ENCODE measurements around the gene NXPE4. TPM values are rescaled to one million over a fixed set of nuclear protein-coding genes. Genes with fewer than 3 reads are reported as not detected.
A peak's percentile ranks its signal among the peaks of the same experiment; 100 is the strongest.

Gene NXPE4
- total RNA-seq, 1 experiment from 2014 or later = not detected

- no peaks in the 10 kb centered on the region for H3K79me1 ChIP-seq (ENCODE audit: insufficient read depth, low read depth, low read length, poor library complexity, severe bottlenecking)
- H2AK5ac ChIP-seq (ENCODE audit: insufficient read length, low read length) = no peak overlapping the region
- no peaks in the 10 kb centered on the region for H3K79me2 ChIP-seq (ENCODE audit: insufficient read depth, low read length)
- no CpG with 5 or more reads among the region's 5 CpGs for WGBS (ENCODE audit: extremely low coverage, insufficient read length, low lambda C conversion rate)
- H4K91ac ChIP-seq (ENCODE audit: insufficient read length, low read depth, low read length) = no peak overlapping the region
- H3K27ac ChIP-seq (ENCODE audit: insufficient read length, low read depth, low read length) = no peak overlapping the region
- no peak overlapping the region for H3K56ac ChIP-seq (ENCODE audit: insufficient read length, low read depth, low read length)
- no peaks in the 10 kb centered on the region for H3K23me2 ChIP-seq (ENCODE audit: insufficient read length, low read depth, low read length, poor library complexity, severe bottlenecking)
- no peak overlapping the region for H3K4ac ChIP-seq (ENCODE audit: low read depth, low read length)
- no peak for DNase-seq
- Mint-ChIP-seq H3K4me1 (peaks cover 3 to 5% of the 10 kb centered on the region in 2 experiments; a peak in 2 of 4 replicates), H3K27me3 (ENCODE audit: low read depth) (no peaks in the 10 kb centered on the region; the same call in 1 of the 2 replicates), H3K27ac (no peak overlapping the region; a peak in 1 of 7 replicates), H3K9me3 (peaks cover 45 to 49% of the 10 kb centered on the region in 2 experiments), H3K4me3 (no peak overlapping the region; a peak in 1 of 5 replicates), H3K36me3 (ENCODE audit: insufficient read depth in 1 of 3, low read depth in 3 of 3) (peaks cover 22 to 44% (median 26%) of the 10 kb centered on the region in 3 experiments)
- H3K9ac ChIP-seq (ENCODE audit: extremely low read depth, insufficient read length, low read length) = no peak overlapping the region
- H2BK15ac ChIP-seq (ENCODE audit: low read depth, low read length) = no peak overlapping the region
- no peak overlapping the region for H2BK12ac ChIP-seq (ENCODE audit: insufficient read length, low read depth, low read length)
- H3K23ac ChIP-seq (ENCODE audit: insufficient read length, low read depth, low read length) = no peak overlapping the region
- no peak overlapping the region for H3K4me2 ChIP-seq (ENCODE audit: insufficient read depth, insufficient read length, low read length)
- no peaks in the 10 kb centered on the region for H4K20me1 ChIP-seq (ENCODE audit: control insufficient read depth, insufficient read depth, insufficient read length)
- H3K4me1 ChIP-seq (ENCODE audit: insufficient read depth, low read length) = no peaks in the 10 kb centered on the region
- no peak overlapping the region for H3K14ac ChIP-seq (ENCODE audit: insufficient read depth, low read length)
- H3T11ph ChIP-seq (ENCODE audit: low read length) = no peak overlapping the region
- H2BK5ac ChIP-seq (ENCODE audit: insufficient read length, low read length) = no peak overlapping the region
- H3K18ac ChIP-seq (ENCODE audit: insufficient read length, low read depth, low read length) = no peak overlapping the region
- peaks cover 21% of the 10 kb centered on the region for H3K9me3 ChIP-seq (ENCODE audit: control insufficient read depth, low read depth, low read length)
- H4K8ac ChIP-seq (replicated peaks; ENCODE audit: insufficient read length, low read depth, low read length) = no peak overlapping the region
- no peak overlapping the region for H2BK120ac ChIP-seq (ENCODE audit: low read depth, low read length, poor library complexity, severe bottlenecking)
- no peaks in the 10 kb centered on the region for H3K27me3 ChIP-seq (ENCODE audit: insufficient read depth, low read length)
- no peak overlapping the region for H4K5ac ChIP-seq (ENCODE audit: insufficient read length, low read depth, low read length)
- H2AFZ ChIP-seq (ENCODE audit: low read length) = no peak overlapping the region
- TF ChIP-seq, protein P1, sequence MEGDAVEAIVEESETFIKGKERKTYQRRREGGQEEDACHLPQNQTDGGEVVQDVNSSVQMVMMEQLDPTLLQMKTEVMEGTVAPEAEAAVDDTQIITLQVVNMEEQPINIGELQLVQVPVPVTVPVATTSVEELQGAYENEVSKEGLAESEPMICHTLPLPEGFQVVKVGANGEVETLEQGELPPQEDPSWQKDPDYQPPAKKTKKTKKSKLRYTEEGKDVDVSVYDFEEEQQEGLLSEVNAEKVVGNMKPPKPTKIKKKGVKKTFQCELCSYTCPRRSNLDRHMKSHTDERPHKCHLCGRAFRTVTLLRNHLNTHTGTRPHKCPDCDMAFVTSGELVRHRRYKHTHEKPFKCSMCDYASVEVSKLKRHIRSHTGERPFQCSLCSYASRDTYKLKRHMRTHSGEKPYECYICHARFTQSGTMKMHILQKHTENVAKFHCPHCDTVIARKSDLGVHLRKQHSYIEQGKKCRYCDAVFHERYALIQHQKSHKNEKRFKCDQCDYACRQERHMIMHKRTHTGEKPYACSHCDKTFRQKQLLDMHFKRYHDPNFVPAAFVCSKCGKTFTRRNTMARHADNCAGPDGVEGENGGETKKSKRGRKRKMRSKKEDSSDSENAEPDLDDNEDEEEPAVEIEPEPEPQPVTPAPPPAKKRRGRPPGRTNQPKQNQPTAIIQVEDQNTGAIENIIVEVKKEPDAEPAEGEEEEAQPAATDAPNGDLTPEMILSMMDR (conservative IDR thresholded peaks at IDR 0.05) = peak; percentile 64
- H2BK20ac ChIP-seq (ENCODE audit: low read depth, low read length, poor library complexity, severe bottlenecking) = no peak overlapping the region
These were observed 8.8 kb downstream of the NXPE4 start for GRCh38 chr11:114586797-114587196.
